H9 (cell line): ENCODE measurements around the gene ZNF446. TPM values are rescaled to one million over a fixed set of nuclear protein-coding genes. Genes with fewer than 3 reads are reported as not detected.

Source experiments
- DNase-seq: peaks from one replicate; pipeline ENCODE4 v3.0.0-alpha.2; 2017
- H2AFZ ChIP-seq: one replicate; pipeline ENCODE4 v1.6.1; 2013; ENCODE audit warnings: mild to moderate bottlenecking, low read length, control low read depth, moderate library complexity
- H2AK5ac ChIP-seq: 2 replicates; pipeline ENCODE4 v1.6.1; 2013; ENCODE audit warnings: low read length, control low read depth, mixed read lengths; ENCODE audit not compliant: insufficient read length
- H2BK120ac ChIP-seq: one replicate; pipeline ENCODE4 v1.6.1; 2013; ENCODE audit warnings: low read depth, mild to moderate bottlenecking, low read length, control low read depth, inconsistent platforms; ENCODE audit not compliant: poor library complexity, severe bottlenecking
- H2BK12ac ChIP-seq: 2 replicates; pipeline ENCODE4 v1.6.1; 2013; ENCODE audit warnings: low read length, control low read depth, mixed read lengths, low read depth; ENCODE audit not compliant: insufficient read length
- H2BK15ac ChIP-seq: 2 replicates; pipeline ENCODE4 v1.6.1; 2013; ENCODE audit warnings: low read depth, low read length, control low read depth
- H2BK20ac ChIP-seq: one replicate; pipeline ENCODE4 v1.6.1; 2013; ENCODE audit warnings: low read depth, mild to moderate bottlenecking, low read length, control low read depth, inconsistent platforms; ENCODE audit not compliant: poor library complexity, severe bottlenecking
- H2BK5ac ChIP-seq: 2 replicates; pipeline ENCODE4 v1.6.1; 2013; ENCODE audit warnings: low read length, control low read depth, mixed read lengths; ENCODE audit not compliant: insufficient read length
- H3K14ac ChIP-seq: 2 replicates; pipeline ENCODE4 v1.6.1; 2013; ENCODE audit warnings: low read length, control low read depth; ENCODE audit not compliant: insufficient read depth
- H3K18ac ChIP-seq: 2 replicates; pipeline ENCODE4 v1.6.1; 2013; ENCODE audit warnings: low read depth, mild to moderate bottlenecking, mixed read lengths, low read length, control low read depth; ENCODE audit not compliant: insufficient read length
- H3K23ac ChIP-seq: 2 replicates; pipeline ENCODE4 v1.6.1; 2013; ENCODE audit warnings: low read length, control low read depth, mixed read lengths, low read depth; ENCODE audit not compliant: insufficient read length
- H3K23me2 ChIP-seq: 2 replicates; pipeline ENCODE4 v1.6.1; 2013; ENCODE audit warnings: low read depth, mild to moderate bottlenecking, mixed read lengths, low read length, control low read depth; ENCODE audit not compliant: insufficient read length, poor library complexity, severe bottlenecking
- H3K27ac ChIP-seq: 2 replicates; pipeline ENCODE4 v1.5.1; 2013; ENCODE audit warnings: low read length, control low read depth, mixed read lengths, low read depth; ENCODE audit not compliant: insufficient read length
- H3K27me3 ChIP-seq: 2 replicates; pipeline ENCODE4 v1.6.1; 2013; ENCODE audit warnings: low read length, control low read depth, inconsistent platforms; ENCODE audit not compliant: insufficient read depth
- H3K4ac ChIP-seq: 2 replicates; pipeline ENCODE4 v1.6.1; 2013; ENCODE audit warnings: low read depth, mild to moderate bottlenecking, control low read depth, inconsistent platforms, low read length, moderate library complexity
- H3K4me1 ChIP-seq: 2 replicates; pipeline ENCODE4 v1.6.1; 2013; ENCODE audit warnings: low read length, control low read depth, inconsistent platforms; ENCODE audit not compliant: insufficient read depth
- H3K4me2 ChIP-seq: 2 replicates; pipeline ENCODE4 v1.6.1; 2013; ENCODE audit warnings: low read length, control low read depth, mixed read lengths; ENCODE audit not compliant: insufficient read length, insufficient read depth
- H3K56ac ChIP-seq: 2 replicates; pipeline ENCODE4 v1.6.1; 2013; ENCODE audit warnings: low read depth, mild to moderate bottlenecking, mixed read lengths, low read length, control low read depth; ENCODE audit not compliant: insufficient read length
- H3K79me1 ChIP-seq: 2 replicates; pipeline ENCODE4 v1.6.1; 2013; ENCODE audit warnings: low read depth, mild to moderate bottlenecking, moderate library complexity, low read length, control low read depth, inconsistent platforms; ENCODE audit not compliant: insufficient read depth, poor library complexity, severe bottlenecking
- H3K79me2 ChIP-seq: 2 replicates; pipeline ENCODE4 v1.6.1; 2013; ENCODE audit warnings: low read length, control low read depth, inconsistent platforms; ENCODE audit not compliant: insufficient read depth
- H3K9ac ChIP-seq: 2 replicates; pipeline ENCODE4 v1.6.1; 2013; ENCODE audit warnings: low read length, control low read depth, mixed read lengths; ENCODE audit not compliant: insufficient read length; ENCODE audit errors: extremely low read depth
- H3K9me3 ChIP-seq: one replicate; pipeline ENCODE4 v1.6.1; 2013; ENCODE audit warnings: low read depth, low read length, inconsistent platforms; ENCODE audit not compliant: control insufficient read depth
- H3T11ph ChIP-seq: one replicate; pipeline ENCODE4 v1.6.1; 2013; ENCODE audit warnings: mild to moderate bottlenecking, low read length, control low read depth, inconsistent platforms
- H4K20me1 ChIP-seq: one replicate; pipeline ENCODE4 v1.6.1; 2013; ENCODE audit not compliant: control insufficient read depth, insufficient read length, insufficient read depth
- H4K5ac ChIP-seq: 2 replicates; pipeline ENCODE4 v1.6.1; 2013; ENCODE audit warnings: low read depth, mild to moderate bottlenecking, mixed read lengths, low read length, control low read depth; ENCODE audit not compliant: insufficient read length
- H4K8ac ChIP-seq: replicated peaks from 2 replicates; pipeline ENCODE4 v1.6.1; 2013; ENCODE audit warnings: low read length, control low read depth, mixed read lengths, low read depth; ENCODE audit not compliant: insufficient read length
- H4K91ac ChIP-seq: 2 replicates; pipeline ENCODE4 v1.6.1; 2013; ENCODE audit warnings: low read depth, mild to moderate bottlenecking, moderate library complexity, mixed read lengths, low read length, control low read depth; ENCODE audit not compliant: insufficient read length
- H3K27ac Mint-ChIP-seq, 3 experiments: 2 replicates in 2 of 3; 3 replicates in 1 of 3; pipeline ENCODE4 v1.8.0; 2020 to 2021; ENCODE audit warnings: mixed read lengths in 3 of 3, mild to moderate bottlenecking in 1 of 3, moderate library complexity in 1 of 3
- H3K27me3 Mint-ChIP-seq: 2 replicates; pipeline ENCODE4 v1.8.0; 2021; ENCODE audit warnings: low read depth, mild to moderate bottlenecking, moderate library complexity, mixed read lengths
- H3K36me3 Mint-ChIP-seq, 3 experiments: 2 replicates in 2 of 3; 3 replicates in 1 of 3; pipeline ENCODE4 v1.8.0; 2020 to 2021; ENCODE audit warnings: low read depth in 3 of 3, mixed read lengths in 3 of 3; ENCODE audit not compliant: insufficient read depth in 1 of 3
- H3K4me1 Mint-ChIP-seq, 2 experiments: 2 replicates each; pipeline ENCODE4 v1.8.0; 2020; ENCODE audit warnings: mixed read lengths in 2 of 2
- H3K4me3 Mint-ChIP-seq, 2 experiments: 2 replicates in 1 of 2; 3 replicates in 1 of 2; pipeline ENCODE4 v1.8.0; 2020 to 2021; ENCODE audit warnings: mild to moderate bottlenecking in 2 of 2, mixed read lengths in 2 of 2, moderate library complexity in 1 of 2
- H3K9me3 Mint-ChIP-seq, 2 experiments: 2 replicates in 1 of 2; 3 replicates in 1 of 2; pipeline ENCODE4 v1.8.0; 2020; ENCODE audit warnings: mild to moderate bottlenecking in 2 of 2, mixed read lengths in 2 of 2, moderate library complexity in 1 of 2
- CTCF ChIP-seq: fragments of 200-600 bp; sonication (generic); conservative IDR thresholded peaks from 3 replicates; pipeline ENCODE4 v1.8.0; 2021; ENCODE audit warnings: antibody characterized with exemption, mild to moderate bottlenecking
- WGBS: extraction: QIAGEN DNeasy Blood & Tissue Kit; methylation state at CpG from one replicate; pipeline ENCODE4 v1.1.7; 2013; ENCODE audit warnings: missing lambda C conversion rate, low lambda C conversion rate, mixed read lengths; ENCODE audit not compliant: insufficient read length; ENCODE audit errors: extremely low coverage; 5-methylcytosine and 5-hydroxymethylcytosine counted together
- total RNA-seq: library from RNA; stranded (reverse); gene quantifications from 2 replicates; pipeline ENCODE4 v1.2.1, GENCODE V29; 2021

ZNF446 gene
- total RNA-seq, 1 experiment from 2014 or later, result 7.6 TPM

GRCh38 chr19:58521651-58522050 is 45.5 kb downstream of the ZNF446 start:
- peak overlapping the region in 1 of 2 experiments; percentile 63; a peak in 1 of 5 replicates for H3K4me3 Mint-ChIP-seq
- H3K27ac Mint-ChIP-seq, result peak overlapping the region in 2 of 3 experiments; percentile 46 to 64; a peak in 3 of 7 replicates
- H3K27ac ChIP-seq, result no peak overlapping the region

More at GRCh38 chr19:58521651-58522050, 45.5 kb downstream of the ZNF446 start:
- Histone ChIP-seq H3K23me2 (peaks cover 19% of the 10 kb centered on the region), H3K23ac (no peak overlapping the region), H3K56ac (no peak overlapping the region), H4K20me1 (no peaks in the 10 kb centered on the region), H3K18ac (no peak overlapping the region), H2AK5ac (no peak overlapping the region), H3K4ac (no peak overlapping the region), H3K4me1 (peaks cover 6% of the 10 kb centered on the region; the same call in 1 of the 2 replicates), H2BK12ac (no peak overlapping the region), H2AFZ (no peak overlapping the region), H4K5ac (no peak overlapping the region), H3K4me2 (no peak overlapping the region), H3T11ph (no peak overlapping the region), H3K9me3 (no peaks in the 10 kb centered on the region), H3K27me3 (no peaks in the 10 kb centered on the region), H3K79me2 (peaks cover 2% of the 10 kb centered on the region; the same call in 1 of the 2 replicates), H3K79me1 (no peaks in the 10 kb centered on the region), H3K9ac (no peak overlapping the region), H2BK5ac (no peak overlapping the region), H2BK120ac (no peak overlapping the region), H4K8ac (no peak overlapping the region), H4K91ac (no peak overlapping the region), H2BK15ac (no peak overlapping the region), H2BK20ac (no peak overlapping the region), H3K14ac (no peak overlapping the region)
- no CpG with 5 or more reads among the region's 4 CpGs for WGBS
- H3K36me3 Mint-ChIP-seq, result peaks cover 2 to 7% (median 4%) of the 10 kb centered on the region in 3 experiments; a peak in 6 of 7 replicates
- peaks cover 0 to 3% of the 10 kb centered on the region in 2 experiments; a peak in 1 of 5 replicates for H3K9me3 Mint-ChIP-seq
- TF ChIP-seq CTCF, result no peak
- peaks cover 42% of the 10 kb centered on the region in 2 experiments for H3K4me1 Mint-ChIP-seq
- DNase-seq, result peak; percentile 30
- no peaks in the 10 kb centered on the region for H3K27me3 Mint-ChIP-seq
